ENCODE measurements around the gene KLKB1.

The KLKB1 gene

DNA sequence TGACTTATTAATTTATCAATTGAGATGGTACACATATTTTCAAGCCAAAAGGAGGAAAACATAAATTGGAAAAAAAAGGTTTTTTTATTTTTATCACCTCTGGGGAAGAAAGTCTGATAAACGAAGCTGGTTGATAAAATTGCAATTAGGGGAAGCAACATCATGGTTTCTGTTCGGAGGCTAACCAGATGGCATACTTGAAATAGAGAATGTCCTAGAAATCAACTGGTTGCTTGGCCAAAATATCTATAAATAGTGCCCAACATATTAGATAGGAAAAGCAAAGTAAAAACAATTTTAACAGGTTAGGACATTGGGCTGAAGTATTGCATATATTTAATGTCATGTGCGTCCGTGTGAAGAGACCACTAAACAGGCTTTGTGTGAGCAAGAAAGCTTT, 14.3 kb downstream of the KLKB1 start:
- TF ChIP-seq FOXP2 (optimal IDR thresholded peaks at IDR 0.05; ENCODE audit: borderline replicate concordance, extremely low read depth, extremely low read length, insufficient read depth) (no peak), SIN3A (IDR thresholded peaks at IDR 0.05; ENCODE audit: borderline replicate concordance, insufficient read depth, low read length) (no peak), POLR2AphosphoS5 (IDR thresholded peaks at IDR 0.05; ENCODE audit: low read depth, low read length) (no peak), TAF1 (IDR thresholded peaks at IDR 0.05; ENCODE audit: borderline replicate concordance, insufficient read depth, low read length) (no peak), REST (IDR thresholded peaks at IDR 0.05; ENCODE audit: insufficient read depth in 1 of 2, low read depth in 2 of 2, low read length in 2 of 2) (no peak)

- TF ChIP-seq REST (IDR thresholded peaks at IDR 0.05; ENCODE audit: insufficient read depth in 1 of 2, low read depth in 2 of 2, low read length in 2 of 2) (no peak), FOXP2 (optimal IDR thresholded peaks at IDR 0.05; ENCODE audit: borderline replicate concordance, extremely low read depth, extremely low read length, insufficient read depth) (no peak), POLR2AphosphoS5 (IDR thresholded peaks at IDR 0.05; ENCODE audit: low read depth, low read length) (no peak), TAF1 (IDR thresholded peaks at IDR 0.05; ENCODE audit: borderline replicate concordance, insufficient read depth, low read length) (no peak), SIN3A (IDR thresholded peaks at IDR 0.05; ENCODE audit: borderline replicate concordance, insufficient read depth, low read length) (no peak)
These were observed 16.0 kb downstream of the KLKB1 start for GRCh38 chr4:186243331-186243730.

DNA sequence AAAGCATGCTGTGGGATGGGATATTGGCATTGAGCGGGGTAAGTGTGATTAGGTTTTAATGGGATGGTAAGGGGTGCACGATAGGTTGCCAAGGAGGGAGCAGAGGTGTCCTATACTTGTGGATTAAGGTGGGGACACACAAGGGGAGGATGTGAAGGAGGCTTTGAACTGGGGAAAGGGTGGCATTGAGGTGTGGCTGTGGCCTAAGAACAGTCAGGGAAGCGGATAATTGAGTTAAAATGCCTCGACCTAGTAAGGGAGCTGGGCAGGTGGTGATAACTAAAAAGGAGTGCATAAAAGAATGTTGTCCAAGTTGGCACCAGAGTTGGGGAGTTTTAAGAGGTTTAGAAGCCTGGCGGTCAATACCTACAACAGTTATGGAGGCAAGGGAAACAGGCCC, 17.5 kb downstream of the KLKB1 start:
- no peak for TF ChIP-seq TAF1 (IDR thresholded peaks at IDR 0.05; ENCODE audit: borderline replicate concordance, insufficient read depth, low read length)
- no peak for TF ChIP-seq SIN3A (IDR thresholded peaks at IDR 0.05; ENCODE audit: borderline replicate concordance, insufficient read depth, low read length)
- no peak for TF ChIP-seq POLR2AphosphoS5 (IDR thresholded peaks at IDR 0.05; ENCODE audit: low read depth, low read length)
- TF ChIP-seq REST (IDR thresholded peaks at IDR 0.05; ENCODE audit: insufficient read depth in 1 of 2, low read depth in 2 of 2, low read length in 2 of 2), result no peak

DNA sequence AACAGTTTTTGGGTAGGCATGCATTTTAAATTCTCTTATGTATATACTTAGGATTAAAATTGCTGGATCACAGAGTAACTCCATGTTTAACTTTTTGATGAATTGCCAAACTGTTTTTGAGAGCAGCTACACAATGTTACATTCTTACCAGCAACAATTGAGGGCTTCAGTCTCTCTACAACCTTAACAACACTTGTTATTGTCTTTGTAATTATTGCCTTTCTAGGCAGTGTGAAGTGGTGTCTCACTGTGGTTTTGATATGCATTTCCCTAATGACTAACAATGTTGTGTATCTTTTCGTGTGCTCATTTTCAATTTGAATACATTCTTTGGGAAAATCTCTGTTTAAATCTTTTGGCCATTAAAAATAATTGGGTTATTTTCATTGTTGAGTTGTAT, 21.3 kb downstream of the KLKB1 start:
- TF ChIP-seq TAF1 (IDR thresholded peaks at IDR 0.05; ENCODE audit: borderline replicate concordance, insufficient read depth, low read length) (no peak), POLR2AphosphoS5 (IDR thresholded peaks at IDR 0.05; ENCODE audit: low read depth, low read length) (no peak), REST (IDR thresholded peaks at IDR 0.05; ENCODE audit: insufficient read depth in 1 of 2, low read depth in 2 of 2, low read length in 2 of 2) (no peak), SIN3A (IDR thresholded peaks at IDR 0.05; ENCODE audit: borderline replicate concordance, insufficient read depth, low read length) (no peak), FOXP2 (optimal IDR thresholded peaks at IDR 0.05; ENCODE audit: borderline replicate concordance, extremely low read depth, extremely low read length, insufficient read depth) (no peak)

Data from PFSK-1 (cell line).